ENCODE data around the gene PDZD7.

The PDZD7 gene

GRCh38 chr10:101000127-101000914 lies 30.6 kb downstream of the PDZD7 start:
- DNase-seq = peak; percentile 62

DNA sequence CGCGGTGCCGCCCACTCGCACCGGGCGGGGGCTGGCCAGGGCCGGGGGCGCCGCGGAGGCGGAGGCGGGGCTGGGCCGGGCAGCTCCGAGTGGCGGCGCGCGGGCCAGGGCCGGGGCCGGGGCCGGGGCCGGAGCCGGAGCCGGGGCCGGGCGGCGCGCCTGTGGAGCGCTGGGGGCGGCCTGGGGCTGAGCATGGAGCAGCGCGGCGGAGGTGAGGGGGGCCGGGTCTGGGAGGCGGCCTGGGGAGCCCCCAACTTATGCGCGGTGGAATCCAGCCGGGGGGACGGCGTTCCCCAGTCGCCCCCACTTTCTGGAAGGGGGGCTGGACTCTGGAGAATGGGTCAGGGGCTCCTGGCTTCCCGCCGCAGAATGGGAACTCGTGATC lies 31.2 kb downstream of the PDZD7 start, which contains the start of gene LZTS2:
Gene LZTS2, plus strand, starts transcription at position 67 of the 385 bp plus-strand sequence. CDS start 2,731 bp downstream, outside the sequence.
- no peak for DNase-seq

DNA sequence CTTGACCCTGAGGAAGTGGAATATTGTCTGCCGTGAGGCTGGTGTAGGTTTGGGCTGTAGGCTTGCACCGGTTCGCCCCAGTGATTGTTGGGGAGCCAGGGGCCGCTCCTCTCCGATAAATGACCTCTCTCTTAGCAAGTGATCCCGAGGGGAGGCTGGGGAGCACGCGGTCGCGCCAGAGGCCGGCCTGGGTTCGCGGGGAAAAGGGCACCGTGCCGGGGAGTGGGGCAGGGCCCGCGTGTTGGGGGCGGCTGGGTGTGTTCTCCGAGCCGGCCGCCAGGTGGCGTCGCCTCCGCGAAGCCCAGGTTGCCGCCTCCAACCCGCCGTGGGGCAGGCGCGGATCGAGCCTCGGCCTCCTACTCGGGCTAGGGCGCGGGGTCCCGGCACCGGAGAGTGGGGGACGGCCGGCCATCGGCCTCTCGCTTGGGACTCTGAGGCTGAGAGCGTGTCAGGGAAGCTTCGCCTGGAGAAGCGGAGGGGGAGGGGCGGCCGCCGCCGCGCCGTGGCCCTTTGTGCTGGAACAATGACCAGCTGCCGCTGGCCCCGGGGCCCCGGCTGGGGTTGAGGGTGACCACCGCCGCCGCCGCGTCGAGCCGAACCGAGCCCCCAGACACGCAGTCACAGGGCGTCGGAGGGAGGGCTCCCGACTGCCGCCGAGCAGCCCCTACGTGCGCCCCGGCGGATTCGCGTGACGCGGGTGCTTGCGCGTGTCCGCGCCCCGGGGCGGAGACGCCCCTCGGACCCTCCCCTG lies 31.8 kb downstream of the PDZD7 start:
- DNase-seq = peak; percentile 91

GRCh38 chr10:100998183-100998990 lies 32.5 kb downstream of the PDZD7 start:
- peak; percentile 94 for DNase-seq

DNA sequence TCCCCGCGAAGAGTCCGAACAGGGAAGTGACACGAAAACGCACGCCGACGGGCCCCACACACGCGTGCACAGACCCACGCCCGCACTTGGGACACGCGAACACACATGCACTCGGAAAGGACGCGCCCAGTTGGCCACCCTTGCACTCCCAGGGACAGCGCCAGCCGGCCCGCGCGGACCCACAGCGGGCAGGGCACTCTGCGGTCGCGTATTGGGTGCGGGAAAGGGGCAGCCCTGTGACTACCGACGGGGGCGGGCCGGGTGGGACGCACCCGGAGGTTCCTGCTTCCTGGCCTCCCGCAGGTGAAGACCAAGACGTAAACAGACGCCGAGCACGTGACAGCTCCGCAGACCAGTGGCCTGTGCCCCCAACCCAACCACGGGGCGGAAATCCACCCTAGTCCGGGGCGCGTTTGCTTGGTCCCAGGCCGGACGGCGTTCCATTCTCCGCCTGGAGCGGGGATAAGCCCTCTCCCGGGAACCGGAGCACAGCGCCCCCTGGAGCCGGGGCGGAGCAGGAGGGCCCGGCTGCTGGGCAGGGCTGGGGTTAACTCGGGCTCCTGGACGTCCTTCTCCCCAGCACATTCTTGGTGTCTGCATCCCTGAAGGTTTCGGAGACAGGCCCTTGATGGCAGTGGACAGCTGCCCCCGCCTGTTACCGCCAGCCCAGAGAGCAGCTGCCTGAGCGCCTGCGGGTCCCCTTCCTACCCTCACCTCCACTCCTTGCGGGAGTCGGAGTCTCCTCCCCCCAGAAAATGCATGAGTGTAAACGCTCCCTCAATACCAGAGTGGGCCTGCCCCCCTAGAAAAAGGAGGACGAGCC lies 33.4 kb downstream of the PDZD7 start:
- DNase-seq = peak; percentile 59

DNA sequence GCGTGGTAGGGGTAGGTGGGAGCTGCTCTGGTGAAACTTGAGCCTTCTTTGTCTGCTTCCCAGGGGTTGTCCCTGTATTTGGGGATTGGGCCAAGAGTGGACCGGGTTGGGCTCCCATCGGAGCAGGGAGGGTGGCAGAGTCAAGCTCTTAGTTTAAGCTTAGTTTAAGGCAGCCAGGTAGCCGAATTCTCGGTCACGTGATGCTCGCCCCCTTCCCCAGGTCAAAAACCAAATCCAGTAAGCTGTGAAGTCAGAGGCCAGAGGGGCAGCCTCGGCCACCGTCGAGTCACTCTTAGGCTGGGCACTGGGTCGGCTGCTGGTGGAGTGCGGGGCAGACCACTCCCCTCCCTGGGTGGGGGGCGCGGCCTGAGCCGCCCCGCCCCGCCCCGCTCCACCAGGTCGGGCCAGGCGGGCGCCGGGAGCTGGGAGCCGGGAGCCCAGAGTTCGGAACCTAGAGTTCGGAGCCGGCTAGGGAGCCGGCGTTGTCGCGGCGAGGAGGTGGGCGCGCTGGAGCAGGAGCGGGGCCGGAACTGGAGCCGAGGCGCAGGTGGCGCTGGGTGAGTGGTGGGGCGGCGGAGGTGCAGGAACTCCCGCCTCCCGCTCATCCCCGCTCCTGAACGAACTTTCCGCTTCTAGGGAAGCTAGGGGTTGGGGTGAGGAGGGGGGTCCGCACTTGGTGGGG lies 34.1 kb downstream of the PDZD7 start:
- no peak for DNase-seq

GRCh38 chr10:100995181-100995580 lies 35.7 kb downstream of the PDZD7 start:
- DNase-seq = no peak

DNA sequence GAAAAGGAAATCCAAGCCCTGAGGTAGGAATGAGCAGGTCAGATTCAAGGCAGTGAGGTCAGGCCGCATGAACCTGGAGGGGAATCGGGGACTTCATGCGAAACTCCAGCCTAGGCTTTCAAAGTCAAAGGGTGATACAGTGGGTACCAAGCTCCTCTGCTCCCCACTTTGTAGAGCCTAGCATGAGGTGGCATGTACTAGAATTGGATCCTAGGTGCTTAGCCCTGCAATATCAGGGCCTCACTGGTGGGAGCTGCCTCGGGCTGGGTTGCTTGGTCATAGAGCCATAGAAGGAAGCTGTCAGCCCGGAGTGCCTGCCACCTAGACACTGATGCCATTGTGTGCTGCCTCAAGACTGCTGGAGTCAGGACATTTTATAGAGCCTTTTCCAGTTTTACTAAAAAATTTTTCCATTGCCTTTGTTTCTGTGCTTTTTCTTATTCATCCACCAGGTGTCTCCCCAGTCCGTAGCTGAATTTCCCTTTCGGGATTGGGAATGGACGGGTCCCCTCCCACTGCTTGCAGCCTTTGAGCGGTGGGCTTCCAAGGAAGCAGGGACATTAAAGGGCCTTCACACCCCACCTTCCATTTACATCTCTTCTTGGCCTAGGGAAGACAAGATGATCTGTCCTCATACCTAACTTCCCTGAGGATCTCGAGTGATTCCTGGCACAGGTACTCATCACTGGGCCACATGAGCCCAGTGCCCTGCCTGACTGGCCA lies 36.8 kb downstream of the PDZD7 start:
- no peak for DNase-seq

DNA sequence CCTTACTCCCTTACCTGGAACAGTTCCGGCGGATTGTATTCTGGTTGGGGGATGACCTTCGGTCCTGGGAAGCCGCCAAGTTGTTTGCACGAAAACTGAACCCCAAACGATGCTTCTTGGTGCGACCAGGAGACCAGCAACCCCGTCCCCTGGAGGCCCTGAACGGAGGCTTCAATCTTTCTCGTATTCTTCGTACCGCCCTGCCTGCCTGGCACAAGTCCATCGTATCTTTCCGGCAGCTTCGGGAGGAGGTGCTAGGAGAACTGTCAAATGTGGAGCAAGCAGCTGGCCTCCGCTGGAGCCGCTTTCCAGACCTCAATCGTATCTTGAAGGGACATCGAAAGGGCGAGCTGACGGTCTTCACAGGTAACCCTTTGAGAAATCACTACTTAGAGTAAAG lies 41.8 kb downstream of the PDZD7 start:
- no peak for DNase-seq

DNA sequence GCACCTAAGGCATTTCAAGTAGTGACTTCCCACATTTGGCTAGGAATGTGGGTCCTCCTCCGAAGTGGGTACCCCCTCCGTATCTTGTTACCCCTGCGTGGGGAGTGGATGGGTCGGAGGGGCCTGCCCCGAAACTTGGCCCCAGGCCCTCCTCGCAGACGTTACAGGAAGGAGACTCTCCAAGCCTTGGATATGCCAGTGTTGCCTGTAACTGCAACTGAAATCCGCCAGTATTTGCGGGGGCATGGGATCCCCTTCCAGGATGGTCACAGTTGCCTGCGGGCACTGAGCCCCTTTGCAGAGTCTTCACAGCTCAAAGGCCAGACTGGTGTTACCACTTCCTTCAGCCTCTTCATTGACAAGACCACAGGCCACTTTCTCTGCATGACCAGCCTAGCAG lies 42.8 kb downstream of the PDZD7 start:
- no peak for DNase-seq

DNA sequence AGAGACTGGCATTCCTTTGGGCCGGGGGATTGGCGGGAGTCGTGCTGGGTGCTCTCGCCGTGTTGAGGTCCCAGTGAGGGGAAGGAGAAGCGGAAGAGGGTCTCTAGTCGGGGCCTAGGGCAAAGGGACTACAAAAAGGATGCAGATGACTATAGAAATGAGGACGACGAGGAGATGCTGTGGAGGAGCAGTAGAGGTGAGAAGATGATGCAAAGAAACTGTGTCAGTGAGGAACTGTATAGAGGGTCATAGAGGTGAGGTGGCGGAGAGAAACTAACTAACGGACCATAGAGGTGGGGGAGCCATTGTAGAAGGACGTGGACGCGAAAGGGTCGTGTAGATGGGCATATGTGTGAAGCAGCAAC lies 43.3 kb downstream of the PDZD7 start:
- DNase-seq = no peak

DNA sequence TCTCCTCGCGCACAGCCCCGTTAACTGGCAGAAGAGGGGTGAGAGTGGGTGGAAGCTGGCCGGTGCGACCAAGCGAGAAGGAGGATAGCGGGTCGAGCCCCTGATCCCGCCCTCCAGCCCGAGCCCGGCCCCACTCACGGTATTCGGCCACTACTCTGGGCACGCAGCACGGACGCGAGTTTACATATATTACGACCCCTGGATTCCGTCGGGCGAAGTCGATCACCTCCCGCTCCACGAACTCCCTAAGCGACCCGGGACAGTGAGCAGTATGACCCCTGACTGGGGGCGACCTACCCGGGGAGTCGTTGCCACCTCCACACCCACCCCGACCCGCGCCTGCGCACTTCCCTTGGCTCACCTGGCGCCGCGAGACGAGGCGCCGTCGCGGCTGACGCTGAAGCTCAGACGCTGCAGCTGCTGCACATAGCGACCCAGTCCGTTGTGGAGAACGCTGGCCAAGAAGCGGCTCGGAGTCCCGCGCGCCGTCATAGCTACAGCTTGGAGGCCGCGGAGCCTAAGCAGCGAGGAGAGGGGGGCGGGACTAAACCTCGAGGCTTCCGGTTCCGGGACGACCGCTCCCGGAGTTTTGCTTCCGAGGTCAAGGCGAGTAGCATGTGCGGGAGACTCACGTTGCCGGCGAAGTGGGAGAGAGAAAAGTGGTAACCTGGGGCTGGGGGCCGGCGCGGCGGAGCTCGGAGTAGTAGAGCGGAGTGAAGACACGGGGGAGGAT lies 43.8 kb downstream of the PDZD7 start, which contains the start of the genes MRPL43 and TWNK:
Gene MRPL43, minus strand, starts transcription at position 546 of the 733 bp plus-strand sequence. Its CDS starts 54 bp downstream, at position 492.
Gene TWNK, plus strand, starts transcription at position 592 of the 733 bp plus-strand sequence. CDS start 668 bp downstream, outside the sequence.
- DNase-seq = peak; percentile 88

DNA sequence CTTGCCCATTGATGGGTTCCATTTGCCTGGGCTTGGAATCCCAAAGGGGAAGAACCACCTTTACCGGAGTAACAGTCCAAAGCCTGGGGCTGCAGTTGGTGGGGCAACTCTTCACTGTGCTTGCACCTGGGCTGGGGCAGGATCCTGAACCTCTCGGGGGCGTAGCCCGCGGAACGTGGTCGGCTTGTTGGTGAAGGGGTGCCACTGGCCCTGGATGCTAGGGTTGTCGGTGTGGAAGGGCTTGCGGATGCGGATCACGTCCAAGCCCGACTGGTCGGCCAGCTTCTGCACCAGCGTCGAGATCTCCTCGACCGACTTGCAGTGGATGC lies 44.3 kb downstream of the PDZD7 start:
- DNase-seq = no peak

DNA sequence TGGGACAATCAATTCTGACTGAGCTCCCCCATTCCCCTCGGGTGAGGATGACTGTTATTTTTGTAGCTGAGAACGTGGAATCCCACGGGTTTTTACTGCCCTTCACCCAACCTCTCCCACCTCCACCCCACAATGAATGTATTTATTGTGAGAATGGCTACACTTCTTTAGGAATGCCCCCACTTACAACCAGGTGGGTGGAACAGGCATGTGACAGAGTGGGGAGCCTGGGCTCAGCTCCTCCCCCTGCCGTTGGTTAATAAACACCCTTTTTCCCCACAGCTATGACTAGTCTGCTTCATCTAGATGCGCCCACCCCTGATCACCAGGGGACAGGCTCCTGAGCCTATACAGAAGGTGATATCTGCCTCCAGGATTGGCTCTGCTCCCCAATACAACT lies 45.6 kb downstream of the PDZD7 start:
- no peak for DNase-seq

DNA sequence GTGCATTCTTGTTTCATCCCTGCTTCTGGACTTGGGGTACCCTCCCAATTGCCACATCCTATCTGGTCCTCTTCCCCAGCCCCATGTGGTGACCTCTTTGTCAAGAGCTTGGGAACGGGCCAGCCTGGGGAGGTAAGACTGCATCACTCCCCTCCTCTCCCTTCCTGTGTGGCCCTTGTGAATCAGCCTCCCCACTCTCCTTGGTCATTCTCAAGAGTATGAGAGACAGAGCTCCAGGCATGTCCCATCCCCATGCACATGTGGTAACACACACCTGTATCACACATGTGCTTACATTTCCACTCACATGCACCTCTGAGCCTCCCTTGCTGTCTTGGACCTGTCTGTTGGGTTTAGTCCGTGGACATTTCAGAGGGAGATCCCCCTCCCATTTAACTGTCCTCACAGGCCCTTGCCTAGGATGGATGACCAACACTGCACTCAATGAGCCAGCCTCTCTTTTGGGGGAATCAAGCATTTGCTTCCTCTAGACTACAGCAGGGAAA lies 46.2 kb downstream of the PDZD7 start:
- no peak for DNase-seq

DNA sequence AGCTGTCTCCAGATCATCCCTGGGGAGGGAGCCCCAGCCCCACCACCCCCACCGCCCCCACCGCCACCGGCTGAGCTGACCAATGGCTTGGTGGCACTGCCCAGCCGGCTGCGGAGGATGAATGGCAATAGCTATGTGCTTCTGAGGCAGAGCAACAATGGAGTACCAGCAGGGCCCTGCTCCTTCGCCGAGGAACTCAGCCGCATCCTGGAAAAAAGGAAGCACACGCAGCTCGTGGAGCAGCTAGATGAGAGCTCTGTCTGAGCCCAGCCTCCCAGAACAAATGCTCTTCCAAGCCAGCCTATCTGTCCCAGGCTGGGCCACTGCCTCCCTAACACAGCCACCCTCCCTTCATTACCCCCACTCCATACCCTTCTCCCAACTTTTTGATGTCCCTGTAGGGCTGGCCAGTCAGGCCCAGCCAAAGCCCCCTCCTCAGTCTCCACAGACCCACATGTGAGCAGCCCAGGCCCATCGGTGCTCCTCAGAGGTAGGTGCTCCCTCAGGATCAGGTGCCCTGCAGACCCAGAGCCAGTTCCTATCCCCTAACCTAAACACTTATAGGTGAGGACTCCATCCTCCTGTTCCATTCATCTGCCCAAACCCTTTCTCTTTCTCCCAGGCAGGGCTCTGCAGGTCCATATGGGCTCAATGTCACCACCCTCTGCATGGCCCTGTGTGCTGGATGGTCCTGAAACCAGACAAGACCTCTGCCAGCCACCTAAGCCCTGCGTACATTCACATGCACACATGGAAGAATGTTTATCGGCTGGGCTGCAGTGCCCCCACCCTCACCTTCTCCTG lies 46.9 kb downstream of the PDZD7 start:
- DNase-seq = no peak

- DNase-seq = no peak
Measured at GRCh38 chr10:100982916-100983830, 47.8 kb downstream of the PDZD7 start.

DNA sequence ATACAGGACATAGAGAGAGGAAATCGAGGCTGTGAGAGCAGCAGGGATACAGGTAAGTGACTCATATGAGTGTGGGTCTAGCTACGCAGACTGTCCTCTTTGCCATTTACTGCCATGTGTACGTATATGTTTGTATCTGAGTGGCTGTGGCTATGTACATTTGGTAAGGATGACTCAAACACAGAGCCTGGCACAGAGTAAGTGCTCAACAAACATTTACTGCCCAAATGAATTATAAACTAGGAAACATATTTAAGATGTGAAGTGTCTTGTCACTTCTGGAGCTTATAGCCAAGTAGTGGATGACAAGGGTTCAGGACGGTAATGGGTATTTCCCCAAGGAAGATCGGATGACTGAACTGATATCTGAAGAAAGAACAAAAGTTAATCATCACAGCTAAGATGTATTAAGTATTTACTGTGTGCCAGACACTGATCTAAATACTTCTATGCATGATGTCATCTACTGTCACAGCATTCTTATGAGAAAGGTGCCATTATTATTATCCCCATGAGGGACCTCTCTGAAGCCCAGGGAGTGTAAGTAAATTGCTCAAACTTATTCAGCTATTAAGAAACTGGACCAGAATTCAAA lies 49.7 kb downstream of the PDZD7 start:
- no peak for DNase-seq
